WTC11 (cell line): Measurements from ENCODE around the gene ROBO1. TPM values are rescaled to one million over a fixed set of nuclear protein-coding genes. Genes with fewer than 3 reads are reported as not detected.

ENCODE experiments used
- ATAC-seq: fragments of 200-7000 bp; cut with Tn5 transposase; 2 replicates; pipeline ENCODE4 v1.10.0; 2021; ENCODE audit warnings: mild to moderate bottlenecking, moderate library complexity
- CTCF ChIA-PET: fragments of 300-600 bp; sonication (Branson Sonifier 250); formaldehyde crosslinking; loops from one replicate; lab custom pipeline; 2021; ENCODE audit warnings: antibody characterized with exemption; lab: Charles Lee
- POLR2A ChIA-PET: fragments of 350-600 bp; sonication (Branson Sonifier 250); formaldehyde crosslinking; loops from one replicate; lab custom pipeline; 2021; ENCODE audit warnings: antibody characterized with exemption; lab: Charles Lee
- DNase-seq: peaks from one replicate; pipeline ENCODE4 v3.0.0; 2021; ENCODE audit warnings: low spot score
- H3K27ac Mint-ChIP-seq: 2 replicates; pipeline ENCODE4 v1.8.0; 2021; ENCODE audit warnings: mixed read lengths
- H3K27me3 Mint-ChIP-seq: 2 replicates; pipeline ENCODE4 v1.8.0; 2021; ENCODE audit warnings: low read depth, mild to moderate bottlenecking, moderate library complexity, mixed read lengths
- H3K36me3 Mint-ChIP-seq: 2 replicates; pipeline ENCODE4 v1.8.0; 2021; ENCODE audit warnings: mixed read lengths
- H3K4me1 Mint-ChIP-seq: 2 replicates; pipeline ENCODE4 v1.8.0; 2022; ENCODE audit warnings: mixed read lengths
- H3K4me3 Mint-ChIP-seq: 2 replicates; pipeline ENCODE4 v1.8.0; 2021; ENCODE audit warnings: mild to moderate bottlenecking, moderate library complexity, mixed read lengths
- H3K9me3 Mint-ChIP-seq: 2 replicates; pipeline ENCODE4 v1.8.0; 2021; ENCODE audit warnings: mixed read lengths
- ATF3 ChIP-seq: sonication (generic); formaldehyde crosslinking; conservative IDR thresholded peaks from 2 replicates; pipeline ENCODE4 v1.8.1; 2022; ENCODE audit warnings: mild to moderate bottlenecking, missing genetic modification reagents
- CREB1 ChIP-seq: sonication (generic); formaldehyde crosslinking; IDR thresholded peaks from 2 replicates; pipeline ENCODE4 v1.8.0; 2023; ENCODE audit warnings: mild to moderate bottlenecking, missing genetic modification reagents
- E2F1 ChIP-seq: sonication (generic); formaldehyde crosslinking; IDR thresholded peaks from 2 replicates; pipeline ENCODE4 v1.8.0; 2022; ENCODE audit warnings: mild to moderate bottlenecking, missing genetic modification reagents
- EMX1 ChIP-seq: fragments of 250-450 bp; sonication (Bioruptor Pico); IDR thresholded peaks from 2 replicates; pipeline ENCODE4 v1.8.0; 2021; ENCODE audit warnings: mild to moderate bottlenecking
- GRHL2 ChIP-seq: fragments of 250-450 bp; sonication (Bioruptor Pico); IDR thresholded peaks from 2 replicates; pipeline ENCODE4 v1.8.0; 2022; ENCODE audit warnings: mild to moderate bottlenecking, moderate library complexity; ENCODE audit not compliant: insufficient replicate concordance, severe bottlenecking
- GTF2I ChIP-seq: fragments of 250-450 bp; sonication (Bioruptor Pico); conservative IDR thresholded peaks from 2 replicates; pipeline ENCODE4 v1.4.0; 2021; ENCODE audit warnings: mild to moderate bottlenecking
- MAX ChIP-seq: sonication (generic); formaldehyde crosslinking; IDR thresholded peaks from 2 replicates; pipeline ENCODE4 v1.8.0; 2022; ENCODE audit warnings: mild to moderate bottlenecking, missing genetic modification reagents
- MLX ChIP-seq: sonication (generic); formaldehyde crosslinking; IDR thresholded peaks from 2 replicates; pipeline ENCODE4 v1.8.1; 2023; ENCODE audit warnings: mild to moderate bottlenecking, missing genetic modification reagents, moderate library complexity
- MXD4 ChIP-seq: fragments of 250-450 bp; sonication (Bioruptor Pico); IDR thresholded peaks from 2 replicates; pipeline ENCODE4 v1.8.0; 2021; ENCODE audit warnings: mild to moderate bottlenecking, moderate library complexity, borderline replicate concordance
- NR2C2 ChIP-seq: sonication (generic); formaldehyde crosslinking; IDR thresholded peaks from 2 replicates; pipeline ENCODE4 v1.8.0; 2022; ENCODE audit warnings: mild to moderate bottlenecking, missing genetic modification reagents
- PREB ChIP-seq: sonication (generic); formaldehyde crosslinking; IDR thresholded peaks from 2 replicates; pipeline ENCODE4 v1.8.1; 2022; ENCODE audit warnings: mild to moderate bottlenecking, missing genetic modification reagents, moderate library complexity, borderline replicate concordance
- PRRX2 ChIP-seq: fragments of 250-450 bp; sonication (Bioruptor Pico); IDR thresholded peaks from 2 replicates; pipeline ENCODE4 v1.8.0; 2021; ENCODE audit warnings: mild to moderate bottlenecking
- SMAD3 ChIP-seq: sonication (generic); formaldehyde crosslinking; IDR thresholded peaks from 2 replicates; pipeline ENCODE4 v1.8.0; 2022; ENCODE audit warnings: missing genetic modification reagents, mild to moderate bottlenecking, borderline replicate concordance
- STAT6 ChIP-seq: sonication (generic); formaldehyde crosslinking; conservative IDR thresholded peaks from 2 replicates; pipeline ENCODE4 v1.8.1; 2023; ENCODE audit warnings: mild to moderate bottlenecking, low read depth, missing genetic modification reagents, moderate library complexity
- TP53 ChIP-seq: sonication (generic); formaldehyde crosslinking; IDR thresholded peaks from 2 replicates; pipeline ENCODE4 v1.8.1; 2023; ENCODE audit warnings: mild to moderate bottlenecking, missing genetic modification reagents
- USF1 ChIP-seq: sonication (generic); formaldehyde crosslinking; IDR thresholded peaks from 2 replicates; pipeline ENCODE4 v1.8.0; 2022; ENCODE audit warnings: mild to moderate bottlenecking, missing genetic modification reagents
- ZBTB21 ChIP-seq: sonication (generic); formaldehyde crosslinking; IDR thresholded peaks from 2 replicates; pipeline ENCODE4 v1.8.1; 2023; ENCODE audit warnings: mild to moderate bottlenecking, missing genetic modification reagents, borderline replicate concordance
- ZNF532 ChIP-seq: fragments of 250-450 bp; sonication (Bioruptor Pico); IDR thresholded peaks from 2 replicates; pipeline ENCODE4 v1.9.0; 2021; ENCODE audit warnings: mild to moderate bottlenecking, borderline replicate concordance
- total RNA-seq: library from RNA; stranded (reverse); gene quantifications from 3 replicates; pipeline ENCODE4 v1.2.3, GENCODE V29; 2021

Gene ROBO1
- total RNA-seq, 1 experiment from 2014 or later, result 90.9 TPM

- no peak for TF ChIP-seq GRHL2 (CRISPR knock-in tag)
- no peak for TF ChIP-seq PREB (CRISPR knock-in tag)
- no peak for TF ChIP-seq USF1 (CRISPR knock-in tag)
- ATAC-seq, result no peak
- ChIA-PET CTCF (no interaction called here), POLR2A (no interaction called here)
- Mint-ChIP-seq H3K27me3 (no peaks in the 10 kb centered on the region), H3K36me3 (peaks cover 27% of the 10 kb centered on the region), H3K9me3 (peaks cover 26% of the 10 kb centered on the region), H3K4me3 (no peak overlapping the region), H3K27ac (no peak overlapping the region), H3K4me1 (no peaks in the 10 kb centered on the region)
- no peak for DNase-seq
These were observed 816.4 kb downstream of the ROBO1 start for GRCh38 chr3:78951342-78951945.

- Mint-ChIP-seq H3K4me1 (no peaks in the 10 kb centered on the region), H3K9me3 (peaks cover 46% of the 10 kb centered on the region), H3K36me3 (peaks cover 53% of the 10 kb centered on the region), H3K27me3 (no peaks in the 10 kb centered on the region), H3K27ac (no peak overlapping the region), H3K4me3 (no peak overlapping the region)
- no peak for ATAC-seq
- ChIA-PET CTCF (no interaction called here), POLR2A (no interaction called here)
- DNase-seq, result no peak
- TF ChIP-seq SMAD3 (CRISPR knock-in tag), result no peak
- no peak for TF ChIP-seq EMX1 (CRISPR knock-in tag)
- no peak for TF ChIP-seq MLX (CRISPR knock-in tag)
- TF ChIP-seq NR2C2 (CRISPR knock-in tag), result no peak
- no peak for TF ChIP-seq GRHL2 (CRISPR knock-in tag)
- TF ChIP-seq ATF3 (CRISPR knock-in tag), result no peak
- TF ChIP-seq ZBTB21, result no peak
- no peak for TF ChIP-seq GTF2I (CRISPR knock-in tag)
- no peak for TF ChIP-seq MAX
- no peak for TF ChIP-seq E2F1 (CRISPR knock-in tag)
- TF ChIP-seq STAT6 (CRISPR knock-in tag), result no peak
These were observed 826.2 kb downstream of the ROBO1 start for GRCh38 chr3:78941587-78941986.

GRCh38 chr3:78940626-78941025, 827.2 kb downstream of the ROBO1 start:
- H3K4me1 Mint-ChIP-seq, result no peaks in the 10 kb centered on the region
- H3K4me3 Mint-ChIP-seq, result no peak overlapping the region
- H3K9me3 Mint-ChIP-seq, result peaks cover 37% of the 10 kb centered on the region
- DNase-seq (no peak), ATAC-seq (no peak)
- POLR2A ChIA-PET, result no interaction called here
- H3K27ac Mint-ChIP-seq, result no peak overlapping the region
- CTCF ChIA-PET, result no interaction called here
- H3K27me3 Mint-ChIP-seq, result no peaks in the 10 kb centered on the region
- H3K36me3 Mint-ChIP-seq, result peaks cover 44% of the 10 kb centered on the region
- TF ChIP-seq PRRX2 (CRISPR knock-in tag) (no peak), MXD4 (CRISPR knock-in tag) (no peak), E2F1 (CRISPR knock-in tag) (no peak), TP53 (CRISPR knock-in tag) (no peak), CREB1 (CRISPR knock-in tag) (no peak), ZNF532 (no peak)
